ENCODE measurements around the gene TNFRSF21.

- TF ChIP-seq EZH2 (optimal IDR thresholded peaks at IDR 0.05; ENCODE audit: low read depth, low read length) = no peak
- TF ChIP-seq CTCF (IDR thresholded peaks at IDR 0.05; ENCODE audit: low read length) = no peak
Observed at GRCh38 chr6:47310131-47310480, 401 bp upstream of the TNFRSF21 start.
